ENCODE measurements around the gene ZNF195. TPM values are rescaled to one million over a fixed set of nuclear protein-coding genes. Genes with fewer than 3 reads are reported as not detected.

The ZNF195 gene
- total and polyA plus RNA-seq, 8 donors: 10.4 to 35.2 (median 12.7) TPM

GRCh38 chr11:3359092-3359824, 19.7 kb downstream of the ZNF195 start:
- TF ChIP-seq EP300 (IDR thresholded peaks at IDR 0.05): no peak
- TF ChIP-seq POLR2A (IDR thresholded peaks at IDR 0.05): no peak
- TF ChIP-seq POLR2AphosphoS5 (IDR thresholded peaks at IDR 0.05): no peak
- TF ChIP-seq CTCF (IDR thresholded peaks at IDR 0.05): no peak
- Histone ChIP-seq H3K4me3 (no peak overlapping the region), H3K27ac (no peak overlapping the region), H3K9me3 (peaks cover 54 to 99% (median 75%) of the 10 kb centered on the region in 4 donors), H3K36me3 (peaks cover 48 to 75% (median 62%) of the 10 kb centered on the region in 4 donors), H3K4me1 (no peaks in the 10 kb centered on the region), H3K27me3 (no peaks in the 10 kb centered on the region)
- intact Hi-C loops (cut with DNase I; ENCODE audit: low total_unique reads): no loop called here
- 98 to 99% (median 99%) methylated on average over 5 of the region's 5 CpGs for WGBS, 5 donors
- DNase-seq: no peak

GRCh38 chr11:3357994-3358676, 20.8 kb downstream of the ZNF195 start:
- Histone ChIP-seq H3K4me1 (no peaks in the 10 kb centered on the region), H3K9me3 (peaks cover 44 to 99% (median 77%) of the 10 kb centered on the region in 4 donors), H3K27ac (no peak overlapping the region), H3K27me3 (no peaks in the 10 kb centered on the region), H3K36me3 (peaks cover 44 to 63% (median 51%) of the 10 kb centered on the region in 4 donors), H3K4me3 (no peak overlapping the region)
- DNase-seq: no peak
- 87 to 94% (median 89%) methylated on average over 11 of the region's 11 CpGs for WGBS, 5 donors
- TF ChIP-seq CTCF (IDR thresholded peaks at IDR 0.05) (no peak), POLR2AphosphoS5 (IDR thresholded peaks at IDR 0.05) (no peak), EP300 (IDR thresholded peaks at IDR 0.05) (no peak), POLR2A (IDR thresholded peaks at IDR 0.05) (no peak)
- intact Hi-C loops (cut with DNase I; ENCODE audit: low total_unique reads): no loop called here

- intact Hi-C loops (cut with DNase I; ENCODE audit: low total_unique reads): no loop called here
- WGBS, 5 donors: 88 to 98% (median 93%) methylated on average over 11 of the region's 11 CpGs
- Histone ChIP-seq H3K27me3 (no peaks in the 10 kb centered on the region), H3K4me3 (no peak overlapping the region), H3K4me1 (no peaks in the 10 kb centered on the region), H3K9me3 (peaks cover 43 to 98% (median 78%) of the 10 kb centered on the region in 4 donors), H3K36me3 (peaks cover 37 to 55% (median 43%) of the 10 kb centered on the region in 4 donors), H3K27ac (no peak overlapping the region)
- TF ChIP-seq POLR2AphosphoS5 (IDR thresholded peaks at IDR 0.05) (no peak), CTCF (IDR thresholded peaks at IDR 0.05) (no peak), POLR2A (IDR thresholded peaks at IDR 0.05) (no peak), EP300 (IDR thresholded peaks at IDR 0.05) (no peak)
- DNase-seq: no peak
Measured at GRCh38 chr11:3357302-3357701, 21.6 kb downstream of the ZNF195 start.

- no peak for DNase-seq
- no peaks in the 10 kb centered on the region for H3K27me3 ChIP-seq
- peaks cover 32 to 51% (median 38%) of the 10 kb centered on the region in 4 donors for H3K36me3 ChIP-seq
- TF ChIP-seq EP300 (IDR thresholded peaks at IDR 0.05) (no peak), POLR2AphosphoS5 (IDR thresholded peaks at IDR 0.05) (no peak), POLR2A (IDR thresholded peaks at IDR 0.05) (no peak), CTCF (IDR thresholded peaks at IDR 0.05) (no peak)
- no peak overlapping the region for H3K4me3 ChIP-seq
- 93 to 98% (median 97%) methylated on average over 10 of the region's 10 CpGs for WGBS, 5 donors
- H3K27ac ChIP-seq: no peak overlapping the region
- peaks cover 43 to 96% (median 78%) of the 10 kb centered on the region in 4 donors for H3K9me3 ChIP-seq
- intact Hi-C loops (cut with DNase I; ENCODE audit: low total_unique reads): no loop called here
- no peaks in the 10 kb centered on the region for H3K4me1 ChIP-seq
Measured at GRCh38 chr11:3356858-3357257, 22.1 kb downstream of the ZNF195 start.
